ENCODE results near the gene ARHGAP6.

DNA sequence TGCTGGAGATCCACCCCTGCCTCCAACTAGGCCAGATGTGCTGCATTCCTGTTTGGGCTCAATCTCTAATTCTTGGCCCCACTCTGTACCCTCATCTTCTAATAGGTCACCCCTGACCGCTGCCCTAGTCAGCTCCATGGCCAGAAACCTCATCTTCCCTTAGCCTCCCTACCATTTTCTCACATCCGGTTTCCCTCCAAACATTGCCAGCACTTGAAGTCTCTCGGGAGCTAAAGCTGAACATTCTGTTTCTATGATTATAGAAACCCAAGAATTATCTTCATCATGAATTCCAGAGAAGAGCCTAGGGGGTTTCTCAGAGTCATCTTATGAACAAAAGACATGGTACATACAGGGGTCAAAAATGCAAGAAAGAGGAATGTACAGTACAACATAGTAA, 192.8 kb downstream of the ARHGAP6 start:
- TF ChIP-seq POLR2A (IDR thresholded peaks at IDR 0.05): no peak
- TF ChIP-seq, protein P1, sequence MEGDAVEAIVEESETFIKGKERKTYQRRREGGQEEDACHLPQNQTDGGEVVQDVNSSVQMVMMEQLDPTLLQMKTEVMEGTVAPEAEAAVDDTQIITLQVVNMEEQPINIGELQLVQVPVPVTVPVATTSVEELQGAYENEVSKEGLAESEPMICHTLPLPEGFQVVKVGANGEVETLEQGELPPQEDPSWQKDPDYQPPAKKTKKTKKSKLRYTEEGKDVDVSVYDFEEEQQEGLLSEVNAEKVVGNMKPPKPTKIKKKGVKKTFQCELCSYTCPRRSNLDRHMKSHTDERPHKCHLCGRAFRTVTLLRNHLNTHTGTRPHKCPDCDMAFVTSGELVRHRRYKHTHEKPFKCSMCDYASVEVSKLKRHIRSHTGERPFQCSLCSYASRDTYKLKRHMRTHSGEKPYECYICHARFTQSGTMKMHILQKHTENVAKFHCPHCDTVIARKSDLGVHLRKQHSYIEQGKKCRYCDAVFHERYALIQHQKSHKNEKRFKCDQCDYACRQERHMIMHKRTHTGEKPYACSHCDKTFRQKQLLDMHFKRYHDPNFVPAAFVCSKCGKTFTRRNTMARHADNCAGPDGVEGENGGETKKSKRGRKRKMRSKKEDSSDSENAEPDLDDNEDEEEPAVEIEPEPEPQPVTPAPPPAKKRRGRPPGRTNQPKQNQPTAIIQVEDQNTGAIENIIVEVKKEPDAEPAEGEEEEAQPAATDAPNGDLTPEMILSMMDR (IDR thresholded peaks at IDR 0.05): no peak
